ENCODE results near the gene RTN4IP1.

Gene RTN4IP1

GRCh38 chr6:106527117-106527516 lies 102.2 kb downstream of the RTN4IP1 start:
- H3K36me3 ChIP-seq (ENCODE audit: control insufficient read depth, insufficient read depth, low read length), result no peaks in the 10 kb centered on the region
- H3K9me3 ChIP-seq (ENCODE audit: control insufficient read depth, low read length), result no peaks in the 10 kb centered on the region
- H3K4me1 ChIP-seq (ENCODE audit: control insufficient read depth, insufficient read depth, low read length), result no peaks in the 10 kb centered on the region
- no peak overlapping the region for H3K27ac ChIP-seq (ENCODE audit: insufficient read depth, low read depth, low read length, poor library complexity, severe bottlenecking)
- no peaks in the 10 kb centered on the region for H3K27me3 ChIP-seq (ENCODE audit: control insufficient read depth, insufficient read depth, low read length, poor library complexity, severe bottlenecking)
- no peak overlapping the region for H3K4me3 ChIP-seq (ENCODE audit: insufficient read depth, low read depth, low read length)
- WGBS, 2 experiments, result 96% methylated on average over 2 of the region's 2 CpGs

GRCh38 chr6:106525882-106526275 lies 103.4 kb downstream of the RTN4IP1 start:
- H3K4me1 ChIP-seq (ENCODE audit: control insufficient read depth, insufficient read depth, low read length), result no peaks in the 10 kb centered on the region
- no peaks in the 10 kb centered on the region for H3K27me3 ChIP-seq (ENCODE audit: control insufficient read depth, insufficient read depth, low read length, poor library complexity, severe bottlenecking)
- 81 to 95% methylated on average over 1 of the region's 1 CpG for WGBS, 2 experiments
- H3K4me3 ChIP-seq (ENCODE audit: insufficient read depth, low read depth, low read length), result no peak overlapping the region
- H3K27ac ChIP-seq (ENCODE audit: insufficient read depth, low read depth, low read length, poor library complexity, severe bottlenecking), result no peak overlapping the region
- H3K36me3 ChIP-seq (ENCODE audit: control insufficient read depth, insufficient read depth, low read length), result no peaks in the 10 kb centered on the region
- H3K9me3 ChIP-seq (ENCODE audit: control insufficient read depth, low read length), result no peaks in the 10 kb centered on the region

GRCh38 chr6:106525107-106525881 lies 104.0 kb downstream of the RTN4IP1 start:
- no peaks in the 10 kb centered on the region for H3K27me3 ChIP-seq (ENCODE audit: control insufficient read depth, insufficient read depth, low read length, poor library complexity, severe bottlenecking)
- WGBS, 2 experiments, result 85 to 93% methylated on average over 4 to 7 of the region's 7 CpGs
- H3K9me3 ChIP-seq (ENCODE audit: control insufficient read depth, low read length), result no peaks in the 10 kb centered on the region
- no peak overlapping the region for H3K27ac ChIP-seq (ENCODE audit: insufficient read depth, low read depth, low read length, poor library complexity, severe bottlenecking)
- no peaks in the 10 kb centered on the region for H3K36me3 ChIP-seq (ENCODE audit: control insufficient read depth, insufficient read depth, low read length)
- no peaks in the 10 kb centered on the region for H3K4me1 ChIP-seq (ENCODE audit: control insufficient read depth, insufficient read depth, low read length)
- H3K4me3 ChIP-seq (ENCODE audit: insufficient read depth, low read depth, low read length), result no peak overlapping the region

DNA sequence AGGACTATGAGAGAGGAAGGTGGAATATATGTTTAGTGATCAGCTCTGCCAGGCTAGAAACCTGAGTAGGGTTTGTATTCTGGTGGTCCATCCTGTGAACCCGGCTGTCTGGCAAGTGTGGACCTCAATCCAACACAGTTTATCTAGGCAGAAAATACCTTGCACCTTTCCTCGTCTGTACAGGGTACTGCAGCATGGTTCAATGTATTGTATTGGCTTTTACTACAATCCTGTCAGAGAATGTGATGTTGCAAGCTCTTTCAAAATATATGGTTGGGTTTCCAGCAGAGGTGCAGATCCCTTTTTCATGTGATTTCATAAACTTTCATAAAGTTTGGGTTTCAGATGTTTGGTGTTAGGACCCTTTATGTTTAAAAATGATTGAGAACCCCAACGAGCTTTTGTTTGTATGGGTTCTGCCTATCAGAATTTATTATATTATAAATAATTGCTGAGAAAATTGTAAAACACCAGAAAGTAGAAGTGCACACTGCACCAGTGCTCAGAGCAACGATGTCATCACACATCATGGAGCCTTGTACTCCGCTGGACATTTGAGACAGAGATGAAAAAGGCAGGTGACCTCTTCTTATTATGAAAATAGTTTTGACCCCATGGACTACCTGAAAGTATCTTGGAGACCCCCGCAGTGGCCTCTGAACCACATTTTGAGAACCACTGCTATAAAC lies 106.6 kb downstream of the RTN4IP1 start:
- H3K36me3 ChIP-seq (ENCODE audit: control insufficient read depth, insufficient read depth, low read length), result no peaks in the 10 kb centered on the region
- H3K27me3 ChIP-seq (ENCODE audit: control insufficient read depth, insufficient read depth, low read length, poor library complexity, severe bottlenecking), result no peaks in the 10 kb centered on the region
- H3K9me3 ChIP-seq (ENCODE audit: control insufficient read depth, low read length), result no peaks in the 10 kb centered on the region
- WGBS, 2 experiments, result 89 to 95% methylated on average over 5 of the region's 6 CpGs
- no peaks in the 10 kb centered on the region for H3K4me1 ChIP-seq (ENCODE audit: control insufficient read depth, insufficient read depth, low read length)
- H3K4me3 ChIP-seq (ENCODE audit: insufficient read depth, low read depth, low read length), result no peak overlapping the region
- no peak overlapping the region for H3K27ac ChIP-seq (ENCODE audit: insufficient read depth, low read depth, low read length, poor library complexity, severe bottlenecking)
